Large intestine (tissue), 3 donors: ENCODE results near the gene RAPGEF6. TPM values are rescaled to one million over a fixed set of nuclear protein-coding genes. Genes with fewer than 3 reads are reported as not detected.
"Not testable (repeated sequence)": the region's sequence is repeated elsewhere in the genome, so short reads cannot be mapped to it uniquely, and the experiment has no call there.

Experiments
- DNase-seq, 2 donors: peaks; one replicate each; pipeline versions ENCODE4 v3.0.0 to v3.0.0-alpha.2; 2013
- H3K27ac ChIP-seq: one replicate; pipeline ENCODE4 v1.5.1; 2013; ENCODE audit warnings: low read length
- H3K27me3 ChIP-seq: 2 replicates; pipeline ENCODE4 v1.6.1; 2013; ENCODE audit warnings: low read length; ENCODE audit not compliant: control insufficient read depth, insufficient read depth
- H3K36me3 ChIP-seq: 2 replicates; pipeline ENCODE4 v1.6.1; 2013; ENCODE audit warnings: low read length; ENCODE audit not compliant: control insufficient read depth, insufficient read depth
- H3K4me1 ChIP-seq: one replicate; pipeline ENCODE4 v1.6.1; 2013; ENCODE audit warnings: low read length; ENCODE audit not compliant: control insufficient read depth, insufficient read depth
- H3K4me3 ChIP-seq: one replicate; pipeline ENCODE4 v1.5.1; 2013; ENCODE audit warnings: low read length
- H3K9me3 ChIP-seq: one replicate; pipeline ENCODE4 v1.6.1; 2013; ENCODE audit warnings: mild to moderate bottlenecking, low read depth, low read length, moderate library complexity; ENCODE audit not compliant: control insufficient read depth
- WGBS: methylation state at CpG from one replicate; pipeline ENCODE4 v1.1.5; 2013; ENCODE audit warnings: low lambda C conversion rate; ENCODE audit not compliant: insufficient coverage; 5-methylcytosine and 5-hydroxymethylcytosine counted together
- polyA plus RNA-seq: library from polyadenylated mRNA; unstranded; fragments of 120-200 nt; gene quantifications from one replicate; pipeline ENCODE4 v1.2.1, GENCODE V29; 2013

RAPGEF6 gene
- polyA plus RNA-seq, 1 donor, result 11.2 TPM

DNA sequence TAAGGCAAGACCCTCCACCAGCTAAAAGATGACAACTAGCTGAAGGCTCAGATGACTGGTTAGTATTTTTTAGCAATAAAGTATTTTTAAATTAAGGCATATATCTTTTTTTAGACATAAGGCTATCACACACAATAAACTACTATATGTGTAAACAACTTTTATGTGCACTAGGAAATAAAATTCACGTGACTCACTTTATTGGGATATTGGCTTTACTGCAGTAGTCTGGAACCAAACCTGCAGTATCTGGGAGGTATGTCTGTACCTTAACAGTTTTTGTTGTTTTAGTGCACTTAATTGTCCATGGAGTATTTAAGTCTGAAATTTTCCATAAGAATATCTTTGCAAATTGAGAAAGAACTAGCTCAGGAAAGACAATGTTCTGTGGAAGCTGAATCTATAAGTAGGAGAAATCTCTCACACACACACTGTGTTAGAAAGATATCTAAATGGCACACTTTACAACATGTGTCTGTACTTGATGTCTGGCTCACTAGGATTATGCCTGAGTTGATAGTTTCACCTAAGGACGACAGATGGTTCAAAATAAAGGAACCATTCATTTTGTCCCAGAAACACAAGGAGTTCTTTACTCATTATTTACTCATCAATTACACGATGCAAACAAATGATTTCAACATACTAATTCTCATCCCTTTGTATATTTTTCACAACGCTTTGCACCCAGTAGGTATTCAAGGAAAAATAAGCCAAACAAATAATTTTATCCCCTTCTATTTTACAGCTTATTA is 4.6 kb downstream of the RAPGEF6 start:
- WGBS, result 33% methylated on average over 3 of the region's 4 CpGs
- Histone ChIP-seq H3K4me1 (no peaks in the 10 kb centered on the region), H3K27ac (no peak overlapping the region), H3K27me3 (no peaks in the 10 kb centered on the region), H3K9me3 (peaks cover 2% of the 10 kb centered on the region), H3K36me3 (no peaks in the 10 kb centered on the region), H3K4me3 (no peak overlapping the region)
- DNase-seq, result no peak

DNA sequence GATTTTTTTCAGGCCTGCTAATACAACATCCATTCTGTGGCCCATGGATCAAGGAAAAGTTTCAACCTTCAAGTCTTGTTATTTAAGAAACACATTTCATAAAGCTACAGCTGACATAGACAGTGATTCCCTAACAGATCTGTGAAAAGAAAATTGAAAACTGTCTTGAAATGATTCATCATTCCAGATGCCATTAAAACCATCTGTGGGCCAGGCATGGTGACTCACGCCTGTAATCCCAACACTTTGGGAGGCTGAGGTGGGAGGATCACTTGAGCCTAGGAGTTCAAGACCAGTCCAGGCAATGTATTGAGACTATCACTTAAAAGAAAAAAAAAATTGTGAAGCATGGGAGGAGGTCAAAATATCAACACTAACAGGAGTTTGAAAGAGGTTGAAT is 6.0 kb downstream of the RAPGEF6 start:
- WGBS, result 100% methylated on average over 1 of the region's 1 CpG
- no peak for DNase-seq
- H3K4me1 ChIP-seq, result no peaks in the 10 kb centered on the region
- no peak overlapping the region for H3K27ac ChIP-seq
- no peak overlapping the region for H3K4me3 ChIP-seq
- no peaks in the 10 kb centered on the region for H3K36me3 ChIP-seq
- peaks cover 4% of the 10 kb centered on the region for H3K9me3 ChIP-seq
- no peaks in the 10 kb centered on the region for H3K27me3 ChIP-seq

DNA sequence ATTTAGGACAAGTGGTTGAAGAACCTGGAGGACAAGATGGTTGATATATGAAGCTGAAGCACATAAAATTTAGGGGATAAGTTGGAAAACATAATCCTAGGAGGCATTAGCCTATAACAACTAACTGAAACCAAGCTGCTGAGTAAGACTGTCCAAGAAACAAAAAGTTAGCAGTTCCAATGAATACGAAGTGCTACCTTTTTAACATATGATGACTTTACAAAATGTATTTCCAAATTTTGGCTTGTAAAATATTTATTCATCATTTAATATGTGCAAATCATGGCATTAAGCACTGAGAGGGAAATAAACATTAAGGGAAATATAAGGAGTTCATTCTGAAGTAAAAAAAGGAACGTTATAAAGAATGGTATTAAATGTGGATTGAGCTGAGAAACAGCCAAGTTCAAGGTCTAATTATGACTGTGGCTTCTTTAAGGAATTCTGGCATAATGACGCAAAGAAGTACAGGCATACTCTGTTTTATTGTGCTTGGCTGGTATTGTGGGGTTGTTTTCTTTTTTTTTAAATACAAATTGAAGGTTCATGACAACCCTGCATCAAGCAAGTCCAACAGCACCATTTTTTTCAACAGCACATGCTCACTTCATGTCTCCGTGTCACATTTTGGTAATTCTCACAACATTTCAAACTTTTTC is 7.7 kb downstream of the RAPGEF6 start:
- 92% methylated on average over 3 of the region's 4 CpGs for WGBS
- Histone ChIP-seq H3K36me3 (no peaks in the 10 kb centered on the region), H3K4me1 (no peaks in the 10 kb centered on the region)

DNA sequence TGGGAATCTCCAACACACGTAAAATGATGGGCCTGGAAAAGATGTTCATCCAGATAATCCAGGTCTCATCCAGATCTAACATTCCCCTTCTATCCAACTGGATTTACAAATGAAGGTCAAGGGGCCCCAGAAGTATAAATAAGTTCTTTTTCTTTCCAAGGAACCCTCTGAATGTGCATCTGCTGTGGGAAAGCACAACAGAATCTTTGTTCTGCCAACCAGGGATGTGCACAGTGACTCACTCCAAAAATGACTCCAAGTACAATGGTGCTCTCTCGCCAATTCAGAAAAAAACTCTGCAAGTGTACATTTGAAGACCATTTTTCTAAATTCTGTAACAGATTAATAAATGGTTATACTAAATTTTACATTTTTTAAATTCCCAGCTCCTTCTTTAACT is 12.4 kb downstream of the RAPGEF6 start:
- Histone ChIP-seq H3K4me3 (no peak overlapping the region), H3K9me3 (peaks cover 4% of the 10 kb centered on the region), H3K27me3 (no peaks in the 10 kb centered on the region), H3K36me3 (no peaks in the 10 kb centered on the region), H3K4me1 (no peaks in the 10 kb centered on the region), H3K27ac (no peak overlapping the region)
- DNase-seq, result no peak
- WGBS, result no CpG with 5 or more reads among the region's 2 CpGs

More for the DNA sequence above, 7.7 kb downstream of the RAPGEF6 start:
- no peak overlapping the region for H3K27ac ChIP-seq
- H3K27me3 ChIP-seq, result no peaks in the 10 kb centered on the region
- DNase-seq, result no peak
- peaks cover 4% of the 10 kb centered on the region for H3K9me3 ChIP-seq
- H3K4me3 ChIP-seq, result no peak overlapping the region

DNA sequence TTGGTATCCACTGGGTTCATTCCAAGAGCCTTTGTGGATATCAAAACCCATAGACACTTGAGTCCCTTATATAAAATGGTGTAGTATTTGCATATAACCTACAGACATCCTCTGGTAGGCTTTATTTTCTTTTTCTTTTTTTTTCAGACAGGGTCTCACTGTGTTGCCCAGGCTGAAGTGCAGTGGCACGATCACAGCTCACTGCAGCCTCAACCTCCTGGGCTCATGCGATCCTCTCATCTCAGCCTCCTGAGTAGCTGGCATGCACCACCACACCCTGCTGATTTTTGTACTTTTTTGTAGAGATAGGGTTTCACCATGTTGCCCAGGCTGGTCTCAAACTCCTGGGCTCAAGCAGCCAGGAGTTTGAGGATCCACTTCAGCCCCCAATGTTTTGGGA is 13.9 kb downstream of the RAPGEF6 start:
- WGBS, result no CpG with 5 or more reads among the region's 2 CpGs
- not testable (repeated sequence) for H3K4me3 ChIP-seq, H3K4me1 ChIP-seq, DNase-seq, H3K27me3 ChIP-seq, H3K9me3 ChIP-seq, H3K27ac ChIP-seq, H3K36me3 ChIP-seq

DNA sequence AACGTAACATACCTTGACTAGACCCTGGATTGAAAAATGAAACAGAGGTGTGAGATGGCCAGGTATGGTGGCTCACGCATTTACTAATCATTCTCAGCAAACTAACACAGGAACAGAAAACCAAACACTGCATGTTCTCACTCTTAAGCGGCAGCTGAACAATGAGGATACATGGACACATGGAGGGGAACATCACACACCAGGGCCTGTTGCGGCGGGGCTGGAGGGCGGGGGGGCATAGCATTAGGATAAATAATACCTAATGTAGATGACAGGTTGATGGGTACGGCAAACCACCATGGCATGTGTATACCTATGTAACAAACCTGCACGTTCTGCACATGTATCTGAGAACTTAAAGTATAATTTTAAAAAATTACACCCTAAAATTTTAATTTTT is 15.9 kb downstream of the RAPGEF6 start:
- Histone ChIP-seq H3K36me3 (no peaks in the 10 kb centered on the region), H3K4me1 (no peaks in the 10 kb centered on the region), H3K27me3 (no peaks in the 10 kb centered on the region), H3K4me3 (no peak overlapping the region), H3K9me3 (no peaks in the 10 kb centered on the region), H3K27ac (no peak overlapping the region)
- 100% methylated on average over 1 of the region's 8 CpGs for WGBS
- no peak for DNase-seq

DNA sequence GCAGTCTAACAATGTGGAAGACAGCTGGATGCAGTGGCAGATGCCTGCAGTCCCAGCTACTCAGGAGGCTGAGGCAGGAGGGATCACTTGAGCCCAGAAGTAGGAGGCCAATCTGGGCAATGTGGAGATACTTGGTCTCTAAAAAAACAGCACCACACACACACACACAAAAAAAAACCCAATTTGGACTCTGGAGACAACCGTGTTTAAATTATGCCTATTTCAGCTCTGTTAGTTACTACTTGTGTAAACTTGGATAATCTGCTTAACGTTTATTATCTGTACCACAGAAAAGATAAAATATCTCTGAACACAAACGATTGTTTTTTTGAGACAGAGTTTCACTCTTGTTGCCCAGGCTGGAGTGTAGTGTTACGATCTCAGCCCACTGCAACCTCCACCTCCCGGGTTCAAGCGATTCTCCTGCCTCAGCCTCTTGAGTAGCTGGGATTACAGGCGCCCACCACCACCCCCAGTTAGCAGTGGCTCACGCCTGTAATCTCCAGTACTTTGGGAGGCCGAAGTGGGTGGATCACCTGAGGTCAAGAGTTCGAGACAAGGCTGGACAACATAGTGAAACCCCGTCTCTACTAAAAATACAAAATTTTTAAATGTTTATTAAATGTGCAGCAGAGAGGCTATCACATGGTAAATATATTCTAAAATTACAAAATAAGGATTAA is 17.7 kb downstream of the RAPGEF6 start:
- H3K4me3 ChIP-seq, result no peak overlapping the region
- H3K36me3 ChIP-seq, result no peaks in the 10 kb centered on the region
- no peaks in the 10 kb centered on the region for H3K27me3 ChIP-seq
- H3K4me1 ChIP-seq, result no peaks in the 10 kb centered on the region
- WGBS, result 60% methylated on average over 2 of the region's 11 CpGs
- no peak overlapping the region for H3K27ac ChIP-seq
- DNase-seq, result no peak
- no peaks in the 10 kb centered on the region for H3K9me3 ChIP-seq

DNA sequence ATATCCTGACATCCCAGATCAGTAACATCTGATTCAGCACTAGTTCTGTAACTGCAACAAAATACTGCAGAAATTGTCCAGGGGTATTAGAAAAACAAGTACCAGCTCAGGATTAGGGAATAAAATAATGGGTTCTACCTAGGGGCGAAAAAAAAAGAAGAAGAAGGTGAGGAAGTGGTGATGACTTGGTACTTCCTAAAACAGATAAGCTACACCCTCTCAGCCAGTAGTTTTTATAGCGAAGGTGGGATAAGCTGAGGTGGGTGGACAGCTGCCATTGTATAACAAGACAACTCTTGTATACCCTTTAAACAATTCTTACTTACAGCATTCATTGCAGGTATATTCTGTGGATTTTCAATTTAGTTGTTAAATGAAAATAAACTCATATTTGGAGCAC is 19.1 kb downstream of the RAPGEF6 start:
- Histone ChIP-seq H3K4me3 (no peak overlapping the region), H3K9me3 (no peaks in the 10 kb centered on the region), H3K27ac (no peak overlapping the region), H3K36me3 (no peaks in the 10 kb centered on the region), H3K27me3 (no peaks in the 10 kb centered on the region), H3K4me1 (peaks cover 1% of the 10 kb centered on the region)
- WGBS, result 100% methylated on average over 2 of the region's 2 CpGs
- DNase-seq, result no peak

DNA sequence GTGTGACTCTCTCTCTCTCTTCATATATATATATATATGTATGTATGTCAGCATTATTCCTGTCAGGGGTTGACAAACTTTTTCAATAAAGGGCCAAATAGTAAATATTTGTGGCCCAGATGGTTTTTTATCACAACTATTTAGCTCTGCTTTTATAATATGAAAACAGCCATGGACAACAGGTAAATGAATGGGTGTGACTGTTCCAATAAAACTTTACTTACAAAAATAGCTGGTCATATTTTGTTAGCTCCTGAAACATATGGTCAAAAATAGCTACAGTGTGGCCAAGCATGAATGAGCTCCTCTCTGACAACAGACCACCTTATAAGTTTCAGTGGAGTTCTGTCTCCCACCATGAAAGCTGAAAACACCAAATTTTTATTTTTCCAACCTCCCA is 21.6 kb downstream of the RAPGEF6 start:
- no peak overlapping the region for H3K4me3 ChIP-seq
- H3K27ac ChIP-seq, result no peak overlapping the region
- DNase-seq, result no peak
- H3K4me1 ChIP-seq, result peaks cover 3% of the 10 kb centered on the region
- H3K36me3 ChIP-seq, result no peaks in the 10 kb centered on the region
- H3K9me3 ChIP-seq, result no peaks in the 10 kb centered on the region
- H3K27me3 ChIP-seq, result no peaks in the 10 kb centered on the region

DNA sequence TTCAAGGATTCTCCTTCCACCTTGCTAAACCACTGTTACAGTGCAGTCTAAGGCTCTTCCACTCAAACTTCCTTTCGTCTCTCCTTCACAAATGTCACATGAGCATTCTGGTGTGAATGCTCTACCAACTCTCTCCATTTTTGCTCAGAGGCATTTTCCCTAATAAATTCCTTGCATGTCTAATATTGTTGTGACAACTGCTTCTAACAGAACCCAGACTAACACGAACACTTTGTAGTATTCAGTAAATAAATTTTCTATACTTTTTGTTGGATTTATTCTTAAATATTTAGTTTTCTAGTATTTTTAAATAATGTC is 24.0 kb downstream of the RAPGEF6 start:
- Histone ChIP-seq H3K27ac (no peak overlapping the region), H3K9me3 (no peaks in the 10 kb centered on the region)

More for the DNA sequence above, 24.0 kb downstream of the RAPGEF6 start:
- no peak for DNase-seq
- Histone ChIP-seq H3K4me3 (no peak overlapping the region), H3K27me3 (no peaks in the 10 kb centered on the region), H3K4me1 (peaks cover 3% of the 10 kb centered on the region), H3K36me3 (no peaks in the 10 kb centered on the region)
- 100% methylated on average over 2 of the region's 2 CpGs for WGBS
